BLaER1 treated with 17β-estradiol and CSF1 and Interleukin-3, amounts not matched to agents 10 nM and 100 nM (cell line): ENCODE measurements around the gene ASIC3.

ENCODE experiments used
- H3K27ac ChIP-seq, 11 experiments: shearing (Covaris generic); formaldehyde crosslinking; 2 replicates each; pipeline ENCODE4 v1.8.1; 2022
- H3K27me3 ChIP-seq, 11 experiments: shearing (Covaris generic); formaldehyde crosslinking; 2 replicates each; pipeline ENCODE4 v1.8.1; 2022
- H3K36me3 ChIP-seq, 11 experiments: shearing (Covaris generic); formaldehyde crosslinking; 2 replicates each; pipeline ENCODE4 v1.8.1; 2022
- H3K4me1 ChIP-seq, 10 experiments: shearing (Covaris generic); formaldehyde crosslinking; 2 replicates each; pipeline ENCODE4 v1.8.1; 2022
- H3K4me2 ChIP-seq, 11 experiments: shearing (Covaris generic); formaldehyde crosslinking; 2 replicates each; pipeline ENCODE4 v1.8.1; 2022
- H3K4me3 ChIP-seq, 10 experiments: shearing (Covaris generic); formaldehyde crosslinking; 2 replicates each; pipeline ENCODE4 v1.8.1; 2022
- H3K9ac ChIP-seq, 11 experiments: shearing (Covaris generic); formaldehyde crosslinking; 2 replicates each; pipeline ENCODE4 v1.8.1; 2022
- H3K9me3 ChIP-seq, 11 experiments: shearing (Covaris generic); formaldehyde crosslinking; replicated peaks in 1 of 11; 2 replicates each; pipeline ENCODE4 v1.8.1; 2022
- H4K20me1 ChIP-seq, 11 experiments: shearing (Covaris generic); formaldehyde crosslinking; 2 replicates each; pipeline ENCODE4 v1.8.1; 2022
- Cebpa-rat ChIP-seq, 11 experiments: shearing (Covaris generic); IDR thresholded peaks; 2 replicates each; pipeline ENCODE4 v1.8.1; 2022

Gene ASIC3

DNA sequence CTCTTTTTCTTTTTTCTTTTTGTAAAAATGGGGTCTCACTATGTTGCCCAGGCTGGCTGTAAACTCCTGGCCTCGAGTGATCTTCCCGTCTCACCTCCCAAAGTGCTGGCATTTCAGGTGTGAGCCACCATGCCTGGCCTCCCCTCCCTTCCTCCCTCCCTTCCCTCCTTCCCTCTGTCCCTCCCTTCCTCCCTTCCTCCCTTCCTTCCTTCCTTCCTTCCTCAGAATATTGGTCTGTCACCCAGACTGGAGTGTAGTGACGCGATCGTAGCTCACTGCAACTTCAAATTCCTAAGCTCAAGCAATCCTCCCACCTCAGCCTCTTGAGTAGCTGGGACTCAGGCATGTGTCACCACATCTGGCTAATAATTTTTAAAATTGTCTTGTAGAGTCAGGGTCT, 46.3 kb downstream of the ASIC3 start:
- peak overlapping the region in 5 of 11 experiments; percentile 7 to 43 (median 36); a peak in 4 of 22 replicates for H3K9ac ChIP-seq
- H3K4me3 ChIP-seq: no peak overlapping the region
- peaks cover 0 to 59% (median 5%) of the 10 kb centered on the region in 11 experiments; a peak in 11 of 22 replicates for H3K36me3 ChIP-seq
- H3K27ac ChIP-seq: no peak overlapping the region
- H3K27me3 ChIP-seq: peaks cover 0 to 4% (median 0%) of the 10 kb centered on the region in 11 experiments; a peak in 1 of 22 replicates
- TF ChIP-seq Cebpa-rat (IDR thresholded peaks at IDR 0.05): no peak
- peak overlapping the region; percentile 2 to 98 (median 36); a peak in 18 of 22 replicates for H3K4me2 ChIP-seq
- H3K9me3 ChIP-seq: no peaks in the 10 kb centered on the region
- H4K20me1 ChIP-seq: peaks cover 78 to 100% (median 91%) of the 10 kb centered on the region in 11 experiments
- H3K4me1 ChIP-seq: peaks cover 63 to 91% (median 74%) of the 10 kb centered on the region in 10 experiments

DNA sequence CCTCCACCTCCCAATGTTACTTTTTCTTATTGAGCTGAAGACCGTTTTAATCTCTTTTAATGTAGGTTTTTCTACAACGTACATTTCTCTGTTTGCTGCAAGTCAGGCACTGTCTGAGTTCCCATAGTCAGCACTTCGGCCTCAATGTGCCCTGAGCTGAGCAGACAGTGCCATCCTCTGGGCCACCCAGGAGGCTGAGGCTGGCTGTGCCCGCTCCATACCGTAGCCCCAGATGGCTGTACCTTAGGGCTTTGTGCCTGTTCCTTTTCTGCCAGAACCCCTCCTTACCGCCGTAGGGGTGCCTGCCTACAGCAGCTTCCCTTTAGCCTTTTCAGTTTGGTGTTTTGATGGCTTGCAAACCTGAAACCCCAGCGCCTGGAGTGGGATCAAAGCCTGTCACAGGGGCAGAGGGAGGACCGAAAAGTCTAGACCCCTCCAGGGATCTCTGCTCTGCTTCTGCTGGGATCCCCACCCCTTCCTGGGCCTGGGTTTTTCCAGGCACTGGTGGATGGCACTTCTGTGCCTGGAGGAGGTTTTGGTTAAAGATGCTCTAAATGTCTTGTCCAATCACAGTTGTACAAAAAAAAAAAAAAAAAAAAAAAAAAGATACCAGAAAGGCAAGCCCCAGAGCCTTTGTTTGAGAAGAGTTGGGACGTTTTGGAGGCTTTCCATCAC, 46.9 kb downstream of the ASIC3 start:
- no peaks in the 10 kb centered on the region for H3K27me3 ChIP-seq
- H3K36me3 ChIP-seq: peaks cover 0 to 64% (median 5%) of the 10 kb centered on the region in 11 experiments; a peak in 11 of 22 replicates
- H3K4me2 ChIP-seq: peak overlapping the region; percentile 2 to 98 (median 36); a peak in 19 of 22 replicates
- no peak overlapping the region for H3K4me3 ChIP-seq
- H3K4me1 ChIP-seq: peaks cover 60 to 90% (median 76%) of the 10 kb centered on the region in 10 experiments
- no peak overlapping the region; a peak in 1 of 22 replicates for H3K27ac ChIP-seq
- peaks cover 78 to 100% (median 91%) of the 10 kb centered on the region in 11 experiments for H4K20me1 ChIP-seq
- no peak for TF ChIP-seq Cebpa-rat (IDR thresholded peaks at IDR 0.05)
- no peaks in the 10 kb centered on the region for H3K9me3 ChIP-seq
- H3K9ac ChIP-seq: peak overlapping the region in 6 of 11 experiments; percentile 7 to 43 (median 24); a peak in 7 of 22 replicates

DNA sequence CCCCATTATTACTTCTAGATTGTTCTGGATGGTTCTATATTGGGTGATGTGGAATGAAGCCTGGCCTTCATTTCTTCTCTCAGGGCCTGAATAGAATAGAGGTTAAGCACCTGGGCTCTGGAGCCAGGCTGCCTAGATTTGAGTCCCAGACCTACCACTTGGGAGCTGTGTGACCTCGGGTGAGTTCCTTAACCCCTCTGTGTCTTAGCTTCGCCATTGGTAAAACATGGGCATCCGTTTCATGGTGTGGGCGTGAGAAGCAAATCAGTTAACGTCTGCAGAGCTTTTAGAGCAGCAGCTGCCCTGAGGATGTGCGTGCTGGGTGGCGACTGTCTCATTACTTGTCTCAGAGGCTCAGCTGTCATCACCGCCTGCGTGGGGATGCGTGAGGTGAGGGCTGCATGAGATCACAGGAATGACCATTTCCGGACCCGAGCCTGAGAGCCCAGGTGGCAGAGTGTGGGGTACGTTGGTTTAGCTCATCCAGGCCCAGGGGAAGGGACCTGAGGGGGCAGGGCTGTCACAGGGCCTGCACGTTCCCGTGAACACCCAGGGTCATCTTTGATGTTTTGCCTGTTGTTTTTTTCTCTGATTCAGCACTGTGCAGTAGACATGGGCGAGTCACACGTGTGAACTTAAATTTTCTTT, 47.6 kb downstream of the ASIC3 start:
- Histone ChIP-seq H3K27ac (no peak overlapping the region), H3K4me1 (peaks cover 58 to 86% (median 77%) of the 10 kb centered on the region in 10 experiments), H3K9me3 (no peaks in the 10 kb centered on the region), H3K4me3 (no peak overlapping the region), H4K20me1 (peaks cover 80 to 100% (median 91%) of the 10 kb centered on the region in 11 experiments), H3K27me3 (no peaks in the 10 kb centered on the region), H3K4me2 (peak overlapping the region in 6 of 11 experiments; percentile 2 to 98 (median 47); a peak in 8 of 22 replicates), H3K36me3 (peaks cover 0 to 71% (median 5%) of the 10 kb centered on the region in 11 experiments; a peak in 11 of 22 replicates), H3K9ac (peak overlapping the region in 3 of 11 experiments; percentile 7 to 36 (median 13); a peak in 3 of 22 replicates)
- TF ChIP-seq Cebpa-rat (IDR thresholded peaks at IDR 0.05): no peak

DNA sequence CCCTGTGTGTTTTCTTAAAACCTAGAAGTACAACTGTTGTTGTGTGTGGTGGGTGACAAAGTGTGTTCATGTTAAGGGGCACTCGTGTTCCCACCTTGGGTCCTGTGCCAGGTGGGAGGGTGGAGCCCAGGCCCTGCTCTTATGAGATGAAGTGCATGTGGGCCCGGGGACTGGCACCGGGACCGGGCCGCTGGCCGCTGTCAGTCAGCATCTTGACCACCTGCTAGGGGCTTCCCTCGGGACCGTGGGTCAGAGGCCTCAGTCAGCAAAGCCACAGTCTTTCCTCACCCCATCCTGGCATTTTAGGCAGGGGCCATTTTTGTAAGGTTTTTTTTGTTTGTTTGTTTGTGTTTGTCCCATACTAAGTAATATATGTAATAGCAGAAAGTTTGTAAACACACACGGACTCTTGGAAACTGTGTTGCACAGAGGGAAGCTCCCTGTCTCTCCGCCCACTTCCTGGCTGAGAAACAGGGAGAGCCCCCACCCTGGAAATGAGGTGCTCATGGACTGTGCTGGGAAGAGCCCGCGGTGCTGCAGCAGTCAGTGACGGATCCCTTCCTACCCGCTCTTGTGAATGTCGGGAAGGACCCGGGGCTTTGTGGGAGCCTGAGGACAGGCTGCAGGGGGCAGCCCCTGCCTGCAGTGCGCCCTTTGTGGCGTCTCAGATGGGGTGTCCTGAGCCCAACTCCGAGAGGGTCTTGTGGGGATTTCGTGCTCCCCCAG, 51.3 kb downstream of the ASIC3 start:
- Histone ChIP-seq H3K9me3 (no peaks in the 10 kb centered on the region), H4K20me1 (peaks cover 81 to 100% (median 91%) of the 10 kb centered on the region in 11 experiments), H3K27me3 (no peaks in the 10 kb centered on the region), H3K4me1 (peaks cover 35 to 73% (median 60%) of the 10 kb centered on the region in 10 experiments), H3K27ac (no peak overlapping the region; a peak in 1 of 22 replicates), H3K9ac (peak overlapping the region in 5 of 11 experiments; percentile 14 to 42 (median 37); a peak in 5 of 22 replicates), H3K4me2 (peak overlapping the region; percentile 18 to 62 (median 47); a peak in 15 of 22 replicates), H3K4me3 (no peak overlapping the region), H3K36me3 (peaks cover 0 to 72% (median 4%) of the 10 kb centered on the region in 11 experiments; a peak in 8 of 22 replicates)
- TF ChIP-seq Cebpa-rat (IDR thresholded peaks at IDR 0.05): no peak

DNA sequence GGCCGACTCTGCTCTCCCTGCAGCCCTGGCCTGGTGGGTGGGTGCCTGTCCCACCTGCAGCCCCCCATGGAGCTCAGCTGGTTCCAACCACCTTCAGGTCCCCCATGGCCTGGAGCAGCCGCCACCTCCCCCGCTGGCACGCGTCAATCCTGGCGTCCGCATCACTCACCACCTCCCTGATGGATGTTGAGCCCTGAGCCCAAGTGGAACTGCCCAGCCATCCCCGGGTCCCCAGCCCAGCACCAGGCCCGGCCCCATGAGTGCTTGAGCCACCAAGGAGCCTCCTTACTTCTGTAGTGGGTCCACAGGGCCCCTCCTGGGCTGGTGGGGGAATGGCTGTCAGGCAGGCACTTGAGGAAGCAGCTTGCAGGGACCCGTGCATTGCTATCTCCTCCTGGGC, 52.6 kb downstream of the ASIC3 start:
- Histone ChIP-seq H3K4me3 (no peak overlapping the region), H3K4me1 (peaks cover 30 to 69% (median 53%) of the 10 kb centered on the region in 10 experiments), H4K20me1 (peaks cover 75 to 100% (median 87%) of the 10 kb centered on the region in 11 experiments), H3K27ac (no peak overlapping the region), H3K9me3 (no peaks in the 10 kb centered on the region), H3K27me3 (no peaks in the 10 kb centered on the region), H3K4me2 (peak overlapping the region in 2 of 11 experiments; percentile 5 to 29; a peak in 1 of 22 replicates), H3K9ac (peak overlapping the region in 3 of 11 experiments; percentile 19 to 47 (median 32); a peak in 4 of 22 replicates), H3K36me3 (peaks cover 0 to 82% (median 5%) of the 10 kb centered on the region in 11 experiments; a peak in 8 of 22 replicates)
- TF ChIP-seq Cebpa-rat (IDR thresholded peaks at IDR 0.05): no peak

DNA sequence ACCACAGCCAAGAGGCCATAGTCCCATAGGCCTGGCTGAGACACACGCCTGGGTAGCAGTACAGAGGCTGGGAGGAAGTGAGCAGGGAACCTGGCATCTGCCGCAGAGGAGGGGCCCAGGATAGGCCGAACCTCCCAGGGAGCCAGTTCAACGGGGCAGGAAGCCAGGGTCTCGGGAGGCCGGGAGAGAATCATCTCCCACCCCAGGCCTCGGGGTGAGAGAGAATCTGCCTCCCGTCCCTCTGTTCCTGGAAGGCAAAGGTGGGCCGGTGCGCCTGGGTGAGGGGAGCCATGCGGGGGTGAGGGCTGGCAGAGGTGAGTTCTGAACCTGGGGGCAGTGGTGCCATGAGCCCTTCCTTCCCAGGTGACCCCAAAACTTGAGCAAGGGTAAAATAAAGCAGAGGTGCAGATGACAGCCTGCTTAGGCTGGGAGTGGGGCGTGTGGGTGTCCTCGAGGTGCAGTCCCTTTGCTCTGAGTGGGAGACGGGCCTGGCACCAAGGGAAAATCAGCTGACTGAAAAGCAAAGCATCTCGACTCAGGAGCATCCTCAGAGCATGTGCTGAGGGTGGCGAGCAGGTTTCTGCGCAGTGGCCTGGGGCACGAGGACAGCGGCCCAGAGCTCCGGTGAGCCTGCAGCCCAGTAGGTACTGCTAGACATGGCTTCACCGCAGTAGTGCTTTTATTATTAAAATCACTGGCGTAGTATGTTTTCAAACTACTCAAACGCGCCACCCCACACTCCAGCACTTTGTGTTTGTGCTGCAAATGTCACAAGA, 53.5 kb downstream of the ASIC3 start:
- Histone ChIP-seq H3K27ac (peak overlapping the region in 1 of 11 experiments; percentile 10; a peak in 2 of 22 replicates), H3K36me3 (peaks cover 0 to 83% (median 4%) of the 10 kb centered on the region in 11 experiments; a peak in 10 of 22 replicates), H3K9me3 (no peaks in the 10 kb centered on the region), H3K4me2 (peak overlapping the region in 2 of 11 experiments; percentile 5 to 29; a peak in 1 of 22 replicates), H3K4me3 (no peak overlapping the region), H4K20me1 (peaks cover 76 to 100% (median 90%) of the 10 kb centered on the region in 11 experiments), H3K9ac (peak overlapping the region in 4 of 11 experiments; percentile 13 to 47 (median 26); a peak in 7 of 22 replicates), H3K27me3 (no peaks in the 10 kb centered on the region), H3K4me1 (peaks cover 27 to 64% (median 47%) of the 10 kb centered on the region in 10 experiments)
- no peak for TF ChIP-seq Cebpa-rat (IDR thresholded peaks at IDR 0.05)
